GM15510 (cell line): Measurements from ENCODE around the gene LAMA5.

Experiments used
- POLR2A ChIP-seq: IDR thresholded peaks from 3 replicates; pipeline ENCODE4 v1.6.1; 2011; ENCODE audit warnings: borderline replicate concordance; ENCODE audit not compliant: insufficient read length; ENCODE audit errors: extremely low read depth

The LAMA5 gene

GRCh38 chr20:62370807-62371587 is 3.9 kb upstream of the LAMA5 start:
- no peak for TF ChIP-seq POLR2A

DNA sequence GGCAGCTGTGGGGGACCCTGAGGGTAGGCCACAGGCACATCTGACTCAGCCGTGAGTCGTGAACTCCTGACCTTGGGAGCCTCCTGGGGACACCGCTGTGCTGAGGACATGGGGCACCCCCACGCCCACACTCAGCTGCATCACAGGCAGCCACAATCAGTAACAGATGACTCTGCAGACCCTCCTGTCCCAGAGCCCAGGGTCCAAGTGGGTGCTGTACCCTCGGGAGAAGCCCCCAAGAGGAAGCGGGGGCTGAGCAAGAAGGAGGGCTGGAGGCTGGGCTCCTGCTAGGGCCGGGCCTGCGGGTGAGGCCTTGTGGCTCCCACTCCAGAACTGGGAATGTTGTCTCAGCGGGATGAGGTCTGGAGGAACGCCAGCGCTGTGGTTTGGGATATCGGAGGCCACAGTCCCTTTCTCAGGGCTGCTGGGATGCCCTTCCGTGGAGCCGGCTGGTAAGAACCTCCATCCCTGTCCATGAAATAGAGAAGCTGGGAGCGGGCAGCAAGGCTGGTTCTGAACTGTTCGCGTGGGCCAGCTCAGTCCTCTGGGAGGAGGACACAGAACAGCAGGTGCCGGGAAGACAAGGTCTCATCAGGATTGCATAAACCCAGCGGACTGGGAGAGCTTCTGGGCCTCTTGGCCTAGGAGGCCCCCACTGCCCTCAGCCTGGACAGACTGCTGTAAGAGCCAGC is 3.1 kb upstream of the LAMA5 start:
- no peak for TF ChIP-seq POLR2A

DNA sequence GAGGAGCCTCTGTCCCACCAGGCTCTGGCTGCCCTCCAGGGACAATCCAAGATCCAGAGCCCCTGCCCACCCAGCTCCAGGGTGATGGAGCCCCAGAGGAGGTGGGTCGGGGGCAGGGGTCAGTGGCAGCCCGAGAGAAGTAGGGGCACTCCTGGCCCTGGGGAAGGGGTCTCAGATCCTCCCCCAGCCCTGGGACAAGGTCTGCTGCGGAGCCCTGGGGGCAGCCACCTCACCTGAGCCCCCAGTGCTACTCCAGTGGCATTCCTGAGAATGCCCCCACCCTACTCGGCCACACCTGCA is 2.7 kb upstream of the LAMA5 start:
- no peak for TF ChIP-seq POLR2A

GRCh38 chr20:62368976-62369814 is 2.1 kb upstream of the LAMA5 start:
- TF ChIP-seq POLR2A = no peak

DNA sequence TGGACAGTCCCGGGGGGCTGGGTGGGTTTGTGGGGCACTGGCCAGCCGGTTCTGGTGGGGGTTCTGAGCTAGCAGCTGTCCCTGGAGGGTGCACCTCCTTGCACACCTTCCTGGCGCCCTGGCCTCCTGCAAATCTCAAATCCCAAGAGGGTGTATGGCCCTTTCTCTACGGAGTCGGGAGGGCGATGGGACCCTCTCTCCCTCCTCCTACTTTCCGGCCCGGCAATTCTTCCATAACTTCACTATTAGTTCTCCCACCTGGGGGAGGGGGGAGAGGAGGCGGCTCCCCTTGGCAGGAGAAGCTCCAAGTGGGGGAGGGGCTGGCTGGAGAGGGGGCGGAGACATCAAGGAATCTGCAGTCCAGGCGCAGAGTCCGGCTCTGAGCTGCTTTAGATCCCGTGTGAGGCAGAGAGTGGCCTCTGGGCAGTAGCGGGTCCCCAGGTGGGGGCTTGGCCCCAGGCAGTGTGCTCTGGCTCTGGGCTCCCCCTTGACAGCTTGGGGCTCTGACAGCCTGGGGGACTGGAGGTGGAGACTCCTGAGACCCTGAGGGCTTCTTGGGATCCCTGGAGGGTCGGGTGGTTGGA is 1.4 kb upstream of the LAMA5 start:
- TF ChIP-seq POLR2A = no peak

DNA sequence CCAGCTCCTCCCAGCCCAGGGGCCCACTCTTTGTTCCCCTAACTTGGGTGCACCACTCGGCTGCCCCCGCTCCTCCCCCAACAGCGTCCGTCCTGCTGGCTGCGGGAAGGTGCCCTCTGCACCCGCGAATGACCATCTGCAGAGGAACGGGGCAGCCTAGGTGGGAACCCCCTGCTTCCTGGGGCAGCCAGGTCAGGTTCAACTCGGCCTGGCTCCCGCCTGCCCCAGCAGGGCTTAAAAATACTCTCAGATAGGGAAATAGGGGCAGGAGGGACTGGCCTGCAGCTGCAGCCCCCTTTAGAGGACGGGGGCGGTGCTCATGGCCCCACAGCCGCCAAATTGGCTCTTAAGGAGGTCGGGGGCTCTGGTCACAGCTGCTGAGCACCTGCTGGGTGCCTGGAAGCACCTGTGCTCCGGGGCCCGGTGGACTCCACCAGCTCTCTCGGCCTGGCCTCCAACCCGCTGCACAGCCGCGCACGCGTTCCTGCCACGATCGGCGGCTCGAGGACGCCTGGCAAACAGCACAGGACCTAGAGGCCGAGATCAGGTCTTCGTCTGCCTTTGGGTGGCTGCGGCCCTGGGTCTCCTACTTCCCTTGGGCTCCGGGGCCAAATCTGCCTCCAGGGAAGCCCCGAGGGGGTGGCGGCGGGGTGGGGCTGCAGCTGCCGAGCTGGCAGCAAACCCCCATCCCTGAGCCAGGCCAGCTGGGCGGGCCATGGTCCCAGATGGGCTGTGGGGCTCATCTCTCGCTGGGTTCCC is 700 bp upstream of the LAMA5 start:
- TF ChIP-seq POLR2A = no peak

DNA sequence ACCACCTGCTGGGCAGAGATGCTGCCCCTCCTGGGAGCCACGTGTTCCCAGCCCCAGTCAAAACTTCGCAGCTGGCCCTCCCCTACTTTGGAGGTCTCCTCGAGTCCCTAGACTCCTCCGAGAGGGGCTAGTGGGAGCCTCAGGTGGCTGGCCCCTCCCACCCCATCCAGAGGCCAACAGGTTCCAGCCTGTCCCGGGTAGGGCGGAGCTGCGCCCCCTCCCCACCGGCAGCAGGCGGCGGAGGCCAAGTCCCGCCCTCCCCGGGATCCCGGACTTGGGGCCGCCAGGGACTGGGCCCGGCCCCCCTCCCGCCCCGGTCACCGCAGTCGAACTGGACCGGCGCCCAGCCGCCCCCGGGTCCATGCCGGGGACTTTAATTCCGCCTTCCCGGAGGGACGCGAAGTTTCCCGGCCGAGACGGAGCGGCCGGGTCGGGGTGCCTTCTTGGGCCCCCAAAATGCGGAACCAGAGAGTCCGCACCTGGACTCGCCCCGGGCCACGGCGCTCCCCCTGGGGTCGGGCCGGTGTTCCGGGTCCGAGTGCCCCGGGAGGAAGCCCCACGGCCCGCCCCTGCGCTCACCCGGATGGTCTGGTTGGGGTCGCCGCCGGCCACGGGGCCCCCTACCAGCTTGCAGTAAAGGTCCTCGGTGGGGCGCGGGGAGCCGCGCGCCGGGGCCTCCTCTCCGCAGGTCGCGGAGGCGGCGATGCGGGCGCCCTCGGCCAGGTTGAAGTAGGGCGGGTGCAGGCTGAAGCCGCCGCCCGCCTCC is 559 bp downstream of the LAMA5 start:
- TF ChIP-seq POLR2A = no peak

- TF ChIP-seq POLR2A = no peak
These were observed 1.2 kb downstream of the LAMA5 start for GRCh38 chr20:62365814-62366369.

GRCh38 chr20:62364911-62365736 is 2.0 kb downstream of the LAMA5 start:
- no peak for TF ChIP-seq POLR2A

GRCh38 chr20:62363920-62364851 is 2.9 kb downstream of the LAMA5 start:
- TF ChIP-seq POLR2A = no peak
